ENCODE data around the gene DENND1A. TPM values are rescaled to one million over a fixed set of nuclear protein-coding genes. Genes with fewer than 3 reads are reported as not detected.

DENND1A gene
- total and polyA plus RNA-seq, 11 donors, result 9.8 to 24.0 (median 14.7) TPM

- Histone ChIP-seq H3K9me3 (peaks cover 0 to 16% (median under 1%) of the 10 kb centered on the region in 12 donors), H3K4me1 (peaks cover 0 to 23% (median 11%) of the 10 kb centered on the region in 12 donors), H3K27me3 (no peaks in the 10 kb centered on the region), H3K36me3 (peaks cover 0 to 9% (median 0%) of the 10 kb centered on the region in 9 donors), H3K4me3 (no peak overlapping the region), H3K27ac (no peak overlapping the region)
- WGBS, 4 donors, result 48 to 60% (median 52%) methylated on average over 15 of the region's 15 CpGs
- ATAC-seq (peak; percentile 24 to 61 (median 52)), DNase-seq (no peak)
- TF ChIP-seq CTCF (IDR thresholded peaks at IDR 0.05) (no peak), POLR2A (IDR thresholded peaks at IDR 0.05) (no peak)
- intact Hi-C loops (cut with DNase I), result no loop called here
Observed at GRCh38 chr9:123678038-123678877, 251.7 kb downstream of the DENND1A start.

GRCh38 chr9:123676869-123677268, 253.1 kb downstream of the DENND1A start:
- ATAC-seq (no peak), DNase-seq (no peak)
- intact Hi-C loops (cut with DNase I), result no loop called here
- H3K4me1 ChIP-seq, result peaks cover 0 to 23% (median 11%) of the 10 kb centered on the region in 12 donors
- H3K27me3 ChIP-seq, result no peaks in the 10 kb centered on the region
- peaks cover 0 to 23% (median 6%) of the 10 kb centered on the region in 12 donors for H3K9me3 ChIP-seq
- no peak overlapping the region for H3K4me3 ChIP-seq
- no peak overlapping the region for H3K27ac ChIP-seq
- H3K36me3 ChIP-seq, result peaks cover 0 to 9% (median 0%) of the 10 kb centered on the region in 9 donors
- TF ChIP-seq CTCF (IDR thresholded peaks at IDR 0.05), result no peak
- no peak for TF ChIP-seq POLR2A (IDR thresholded peaks at IDR 0.05)
- 92 to 98% (median 97%) methylated on average over 2 of the region's 2 CpGs for WGBS, 4 donors

- H3K4me3 ChIP-seq, result no peak overlapping the region
- no peaks in the 10 kb centered on the region for H3K27me3 ChIP-seq
- intact Hi-C loops (cut with DNase I), result no loop called here
- TF ChIP-seq POLR2A (IDR thresholded peaks at IDR 0.05) (no peak), CTCF (IDR thresholded peaks at IDR 0.05) (no peak)
- 75 to 98% (median 93%) methylated on average over 3 of the region's 3 CpGs for WGBS, 4 donors
- no peaks in the 10 kb centered on the region for H3K4me1 ChIP-seq
- DNase-seq (no peak), ATAC-seq (no peak)
- H3K27ac ChIP-seq, result no peak overlapping the region
- peaks cover 0 to 28% (median 6%) of the 10 kb centered on the region in 9 donors for H3K36me3 ChIP-seq
- peaks cover 0 to 44% (median 13%) of the 10 kb centered on the region in 12 donors for H3K9me3 ChIP-seq
Observed at GRCh38 chr9:123669346-123669745, 260.6 kb downstream of the DENND1A start.

- 97 to 99% (median 98%) methylated on average over 1 of the region's 1 CpG for WGBS, 4 donors
- Histone ChIP-seq H3K4me3 (no peak overlapping the region), H3K27ac (no peak overlapping the region), H3K9me3 (peaks cover 0 to 53% (median 16%) of the 10 kb centered on the region in 12 donors), H3K4me1 (peaks cover 0 to 11% (median 0%) of the 10 kb centered on the region in 12 donors), H3K27me3 (no peaks in the 10 kb centered on the region), H3K36me3 (peaks cover 0 to 31% (median 4%) of the 10 kb centered on the region in 9 donors)
- DNase-seq (no peak), ATAC-seq (no peak)
- intact Hi-C loops (cut with DNase I), result no loop called here
- TF ChIP-seq CTCF (IDR thresholded peaks at IDR 0.05) (no peak), POLR2A (IDR thresholded peaks at IDR 0.05) (no peak)
Observed at GRCh38 chr9:123663529-123663928, 266.4 kb downstream of the DENND1A start.

All from heart left ventricle (tissue), 16 donors.